Measurements from ENCODE around the gene LITAFD.
A peak's percentile ranks its signal among the peaks of the same experiment; 100 is the strongest.
"Not testable (repeated sequence)": the region's sequence is repeated elsewhere in the genome, so short reads cannot be mapped to it uniquely, and the experiment has no call there.

Gene LITAFD

GRCh38 chr16:8858994-8859912 is 22.9 kb upstream of the LITAFD start:
- no peak for DNase-seq

DNA sequence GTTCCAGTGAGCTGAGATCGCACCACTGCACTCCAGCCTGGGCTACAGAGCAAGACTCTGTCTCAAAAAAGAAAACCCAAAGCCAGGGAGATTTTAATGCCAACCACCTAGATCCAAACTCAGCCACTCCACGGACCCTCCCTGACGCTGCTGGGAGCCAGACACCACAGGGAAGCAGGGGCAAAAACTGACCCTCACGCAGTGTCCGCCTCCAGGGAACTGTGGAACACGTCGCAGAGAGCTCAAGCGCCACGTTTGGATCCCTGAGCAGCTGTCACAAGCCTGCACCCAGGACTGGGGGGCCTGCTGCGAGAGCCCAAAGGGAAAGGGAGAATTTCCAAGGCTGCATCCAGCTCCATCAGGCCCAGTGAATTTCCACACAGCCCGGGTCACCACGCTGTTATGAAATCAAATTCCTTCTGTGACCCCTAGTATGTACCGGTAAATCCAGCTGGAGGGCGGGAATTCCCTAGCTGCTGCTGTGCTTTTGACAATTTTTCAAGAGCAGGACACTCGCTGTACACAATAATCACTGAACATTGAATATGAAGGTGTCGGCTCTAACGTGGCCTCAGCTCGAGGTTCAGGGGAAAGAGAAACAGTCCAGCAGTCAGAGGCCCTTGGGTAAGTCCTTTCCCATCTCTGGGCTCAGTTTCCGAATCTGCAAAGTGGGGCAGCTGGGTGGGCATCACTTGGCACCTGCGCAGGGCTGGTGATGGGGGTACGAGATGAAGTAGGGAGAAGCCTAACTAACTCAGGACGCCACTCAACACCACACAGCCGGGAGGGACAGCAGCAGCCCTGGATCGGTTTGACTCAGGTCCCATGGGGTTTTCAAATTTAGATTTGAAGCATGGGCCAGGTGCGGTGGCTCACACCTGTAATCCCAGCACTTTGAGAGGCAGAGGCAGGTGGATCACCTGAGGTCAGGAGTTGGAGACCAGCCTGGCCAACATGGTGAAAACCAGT is 22.0 kb upstream of the LITAFD start:
- no peak for DNase-seq

DNA sequence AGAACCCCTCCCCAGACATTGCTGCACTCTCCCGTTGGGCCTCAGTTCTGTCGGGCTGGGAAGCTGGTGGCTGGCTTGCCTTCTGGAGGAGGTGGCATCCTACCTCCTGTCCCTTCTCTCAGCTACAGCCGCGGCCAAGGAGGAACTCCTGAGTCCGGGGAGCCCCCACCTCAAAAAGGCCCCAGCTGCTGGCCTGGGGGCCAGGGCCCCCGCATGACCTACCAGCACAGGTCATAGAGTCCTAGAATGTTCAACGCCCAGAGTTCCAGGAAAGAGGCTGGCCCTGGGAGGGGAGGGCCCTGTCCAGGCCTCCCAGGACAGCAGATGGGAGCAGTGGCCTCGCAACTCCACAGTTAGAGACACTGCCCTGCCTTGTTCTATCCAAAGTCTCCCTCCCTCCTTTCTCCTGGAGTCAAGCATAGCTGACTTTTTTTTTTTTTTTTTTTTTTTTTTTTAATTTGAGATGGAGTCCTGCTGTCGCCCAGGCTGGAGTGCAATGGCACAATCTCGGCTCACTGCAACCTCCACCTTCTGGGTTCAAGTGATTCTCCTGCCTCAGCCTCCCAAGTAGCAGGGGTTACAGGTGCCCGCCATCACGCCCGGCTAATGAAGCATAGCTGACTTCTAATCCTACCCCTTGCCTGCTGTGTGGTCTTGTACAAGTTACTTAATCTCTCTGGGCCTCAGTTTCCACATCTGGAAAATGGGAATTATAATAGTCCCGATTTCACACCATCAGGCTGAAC is 20.4 kb upstream of the LITAFD start:
- peak; percentile 39 for DNase-seq

- no peak for DNase-seq
These were observed 19.6 kb upstream of the LITAFD start for GRCh38 chr16:8862309-8863130.

DNA sequence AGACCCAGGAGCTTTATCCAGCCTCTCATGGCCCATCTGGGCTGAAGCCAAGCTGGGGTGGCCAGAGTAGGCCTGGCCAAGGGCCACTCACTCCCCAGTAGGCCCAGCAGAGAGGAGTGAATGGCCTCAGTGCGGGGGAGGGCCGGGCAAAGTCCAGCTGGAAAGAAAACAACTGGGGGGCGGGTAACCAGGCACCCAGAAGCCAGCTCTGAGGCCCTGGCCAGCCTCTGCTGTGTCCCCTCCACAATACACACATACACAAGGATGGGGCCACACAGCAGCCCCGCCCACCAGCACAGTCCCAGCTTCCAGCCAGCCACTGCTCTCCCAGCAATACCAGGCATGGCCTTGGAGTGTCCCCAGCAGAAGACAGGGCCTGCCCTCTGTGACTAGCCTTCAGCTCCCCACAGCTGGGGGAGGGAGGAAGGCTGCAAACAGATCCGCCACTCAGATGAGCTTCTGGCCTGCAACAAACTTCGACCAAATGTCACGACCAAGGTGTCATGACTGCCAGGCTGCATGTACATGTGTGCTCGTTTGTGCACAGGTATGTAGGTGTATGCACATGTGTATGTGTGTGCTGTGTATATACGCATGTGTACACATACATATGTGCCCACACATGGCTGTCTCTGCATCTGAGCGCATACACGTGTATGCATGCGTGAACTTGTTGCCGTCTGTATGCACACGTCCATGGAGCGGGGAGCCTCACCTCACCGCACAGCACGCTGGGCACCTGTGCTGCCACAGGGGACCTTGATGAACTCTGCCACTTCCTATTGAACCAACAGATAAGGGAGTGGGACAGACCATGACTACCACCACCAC is 18.3 kb upstream of the LITAFD start:
- DNase-seq = no peak

- DNase-seq = no peak
These were observed 17.6 kb upstream of the LITAFD start for GRCh38 chr16:8864480-8865110.

DNA sequence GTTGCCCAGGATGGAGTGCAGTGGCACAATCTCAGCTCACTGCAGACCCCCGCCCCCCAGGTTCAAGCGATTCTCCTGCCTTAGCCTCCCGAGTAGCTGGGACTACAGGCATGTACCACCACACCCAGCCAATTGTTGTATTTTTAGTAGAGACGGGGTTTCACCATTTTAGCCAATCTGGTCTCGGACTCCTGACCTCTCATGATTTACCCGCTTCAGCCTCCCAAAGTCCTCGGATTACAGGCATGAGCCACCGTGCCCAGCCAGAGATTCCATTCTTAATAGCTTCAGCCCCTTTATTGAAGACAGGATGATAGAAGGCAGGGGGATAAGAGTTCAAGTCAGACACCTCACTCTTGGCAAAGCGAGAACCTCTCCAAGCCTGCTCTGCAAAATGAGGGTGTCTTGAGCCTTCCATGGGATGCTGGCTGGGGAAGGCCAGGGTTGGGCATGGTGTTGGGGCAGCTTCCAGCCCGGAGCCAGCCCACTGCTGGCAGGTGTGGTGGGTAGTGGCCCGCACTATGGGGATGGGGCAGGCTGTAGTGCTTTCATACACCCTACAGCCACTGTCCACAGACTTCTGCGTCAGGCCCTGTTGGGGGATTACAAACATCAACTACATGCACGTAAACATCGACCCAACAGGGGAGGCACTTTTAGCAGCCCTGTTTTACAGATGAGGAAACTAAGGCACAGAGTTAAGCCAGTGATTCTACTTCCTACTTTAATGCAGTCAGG is 16.8 kb upstream of the LITAFD start:
- DNase-seq = no peak

DNA sequence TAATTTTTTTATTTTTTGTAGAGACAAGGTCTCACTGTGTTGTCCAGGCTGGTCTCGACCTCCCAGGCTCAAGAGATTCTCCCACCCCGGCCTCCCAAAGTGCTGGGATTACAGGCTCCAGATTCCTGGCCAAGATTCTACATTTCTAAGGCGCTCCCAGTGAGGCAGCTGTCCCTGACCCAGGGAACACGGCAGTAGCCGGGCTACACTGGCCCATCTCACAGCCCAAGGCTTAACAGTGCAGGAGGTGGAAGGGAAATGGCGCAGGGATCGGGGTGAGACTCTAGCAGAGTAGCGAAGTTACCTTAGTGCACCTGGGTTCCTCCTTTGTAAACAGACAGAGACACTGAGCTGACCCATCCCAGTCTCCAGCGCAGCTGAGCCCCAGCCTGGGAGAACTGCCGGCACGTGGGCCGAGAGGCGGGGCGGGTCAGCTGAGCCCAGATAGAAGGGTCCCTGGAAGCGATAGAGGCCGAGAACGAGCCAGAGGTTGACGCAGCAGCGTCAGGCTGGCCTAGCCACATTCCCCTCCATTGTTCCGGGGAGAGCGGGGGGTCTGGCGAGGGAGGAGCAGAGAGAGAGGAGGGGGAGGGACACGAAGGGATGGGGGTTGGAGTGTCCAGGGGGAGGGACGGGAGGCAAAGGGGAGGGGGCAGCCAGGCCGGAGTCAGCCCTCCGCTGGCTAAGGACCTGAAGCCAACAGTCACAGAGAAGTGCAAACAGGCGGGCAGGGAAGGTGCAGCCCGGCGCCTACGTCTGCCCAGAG is 15.8 kb upstream of the LITAFD start:
- DNase-seq = no peak

DNA sequence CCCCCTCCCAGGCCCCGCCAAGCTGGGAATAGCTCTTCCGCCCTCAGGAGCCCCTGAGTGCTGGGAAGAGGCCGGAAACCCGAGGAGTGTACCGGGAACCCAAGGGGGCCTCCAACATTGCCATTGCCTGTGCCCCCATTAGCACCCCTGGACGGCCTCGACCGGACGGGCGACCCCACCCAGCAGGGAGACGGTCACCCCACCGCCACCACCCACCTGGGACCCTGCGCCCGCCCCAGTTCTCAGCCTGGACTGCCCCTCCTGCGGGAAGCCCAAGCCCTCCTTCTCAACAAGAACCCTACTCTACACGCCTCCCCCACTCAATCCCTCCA is 15.3 kb upstream of the LITAFD start:
- DNase-seq = no peak

DNA sequence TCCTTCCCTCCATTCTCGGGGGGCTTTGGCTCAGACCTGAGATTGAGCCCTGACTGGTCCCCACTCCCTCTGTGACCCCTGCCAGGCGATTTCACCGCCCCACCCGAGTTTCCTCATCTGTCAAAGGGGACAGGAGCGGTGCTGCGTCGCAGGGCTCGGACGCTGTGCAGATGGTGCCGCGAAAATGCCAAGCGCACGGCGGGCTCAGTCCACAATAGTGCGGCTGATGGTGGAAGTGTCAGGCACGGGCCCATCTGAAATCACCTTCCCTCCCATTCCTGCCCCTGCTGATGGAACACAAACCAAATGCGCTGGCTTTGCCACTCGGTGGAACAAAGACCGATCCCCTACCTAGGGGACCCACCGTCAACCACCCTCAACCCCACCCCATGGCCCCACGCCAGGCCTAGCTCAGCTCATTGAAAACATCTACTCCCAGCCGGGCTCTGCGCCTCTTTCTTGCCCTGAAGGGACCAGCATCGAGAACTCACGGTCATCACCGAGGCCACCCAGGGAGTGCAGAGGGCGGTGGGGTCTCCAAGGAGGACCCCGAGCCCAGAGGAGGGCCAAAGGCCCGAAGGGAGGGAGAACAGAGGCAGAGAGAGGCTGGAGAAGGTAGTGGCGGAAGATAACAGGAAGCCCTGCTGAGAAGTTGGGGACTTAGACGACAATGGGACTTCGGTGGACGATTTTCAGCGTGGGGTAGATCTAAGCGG is 14.8 kb upstream of the LITAFD start:
- DNase-seq = peak; percentile 31

DNA sequence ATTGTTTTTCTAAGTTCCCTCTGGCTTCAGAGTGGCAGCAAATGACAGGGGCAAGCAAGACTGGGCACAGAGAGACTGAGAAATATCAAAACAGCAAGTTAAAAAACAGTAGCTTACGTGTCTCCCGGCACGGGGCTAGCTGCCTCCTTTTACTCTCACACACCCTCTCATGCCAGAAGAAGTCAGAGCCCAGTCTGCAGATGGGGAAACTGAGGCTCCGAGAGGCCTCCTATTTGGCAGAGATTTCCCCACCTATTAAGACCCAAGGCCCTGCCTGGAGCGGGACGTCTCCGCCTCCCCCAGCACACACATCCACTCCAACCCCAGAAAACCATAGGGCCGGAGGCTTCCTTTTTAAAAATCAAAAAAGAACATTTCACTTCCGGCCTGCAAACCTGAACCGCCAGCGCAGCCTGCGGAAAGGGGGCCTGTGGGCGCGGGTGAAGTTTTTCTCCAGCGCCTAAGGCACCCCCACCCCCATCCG is 14.2 kb upstream of the LITAFD start:
- DNase-seq = no peak

- peak; percentile 98 for DNase-seq
These were observed 13.5 kb upstream of the LITAFD start, which contains the start of gene CARHSP1 for GRCh38 chr16:8868416-8869211. CARHSP1 (minus strand) TSS chr16:8869006; CDS start chr16:8859328, 9,678 bp downstream.

GRCh38 chr16:8869212-8869987 is 12.8 kb upstream of the LITAFD start:
- DNase-seq = no peak

- not testable (repeated sequence) for DNase-seq
These were observed 12.2 kb upstream of the LITAFD start for GRCh38 chr16:8869988-8870241.

DNA sequence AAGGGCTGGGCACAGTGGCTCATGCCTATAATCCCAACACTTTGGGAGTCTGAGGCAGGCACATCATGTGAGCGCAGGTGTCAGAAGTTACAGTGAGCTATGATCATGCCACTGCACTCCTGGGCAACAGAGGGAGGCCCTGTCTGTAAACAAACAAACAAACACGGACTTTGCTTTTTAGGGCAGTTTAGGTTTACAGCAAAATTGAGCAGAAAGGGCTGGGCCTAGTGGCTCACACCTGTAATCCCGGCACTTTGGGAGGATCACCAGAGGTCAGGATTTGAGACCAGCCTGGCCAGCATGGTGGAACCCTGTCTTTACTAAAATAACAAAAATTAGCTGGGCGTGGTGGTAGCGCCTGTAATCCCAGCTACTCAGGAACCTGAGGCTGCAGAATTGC is 10.1 kb upstream of the LITAFD start:
- no peak for DNase-seq

DNA sequence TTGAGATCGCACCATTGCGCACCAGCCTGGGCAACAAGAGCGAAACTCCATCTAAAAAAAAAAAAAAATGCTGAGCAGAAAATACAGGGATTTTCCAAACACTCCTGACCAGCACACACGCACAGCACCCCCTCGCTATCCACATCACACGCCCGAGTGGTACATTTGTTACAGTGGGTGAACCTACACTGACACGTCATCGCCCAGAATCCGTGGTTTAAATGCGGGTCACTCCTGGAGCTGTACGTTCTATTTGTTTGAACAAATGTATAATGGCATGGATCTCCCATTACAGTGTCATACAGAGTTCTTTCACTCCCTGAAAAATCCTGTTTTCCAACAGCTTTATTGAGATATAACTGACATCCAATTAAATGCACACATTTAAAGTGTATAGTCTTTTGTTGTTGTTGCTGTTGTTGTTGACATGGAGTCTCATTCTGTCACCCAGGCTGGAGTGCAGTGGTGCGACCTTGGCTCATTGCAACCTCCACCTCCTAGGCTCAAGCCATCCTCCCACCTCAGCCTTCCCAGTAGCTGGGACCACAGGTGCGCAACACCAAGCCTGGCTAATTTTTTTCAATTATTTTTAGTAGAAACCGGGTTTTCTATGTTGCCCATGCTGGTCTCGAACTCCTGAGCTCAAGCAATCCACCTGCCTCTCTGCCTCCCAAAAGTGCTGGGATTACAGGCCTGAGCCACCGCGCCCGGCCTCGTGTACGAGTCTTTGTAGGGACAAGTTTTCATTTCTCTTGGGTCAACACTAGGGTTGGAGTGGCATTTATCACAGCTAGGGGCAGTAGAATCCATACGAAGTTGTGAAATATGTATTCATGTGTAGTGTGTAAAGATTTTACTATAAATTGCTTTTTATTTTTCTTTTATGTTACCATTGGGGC is 8.9 kb upstream of the LITAFD start:
- no peak for DNase-seq
